HG03196 (cell line): ENCODE results near the gene DR1.

Experiments
- ATAC-seq: cut with Tn5 transposase; IDR thresholded peaks from one replicate; pipeline ENCODE4 v1.9.1; 2021; ENCODE audit not compliant: unreplicated experiment

The DR1 gene

DNA sequence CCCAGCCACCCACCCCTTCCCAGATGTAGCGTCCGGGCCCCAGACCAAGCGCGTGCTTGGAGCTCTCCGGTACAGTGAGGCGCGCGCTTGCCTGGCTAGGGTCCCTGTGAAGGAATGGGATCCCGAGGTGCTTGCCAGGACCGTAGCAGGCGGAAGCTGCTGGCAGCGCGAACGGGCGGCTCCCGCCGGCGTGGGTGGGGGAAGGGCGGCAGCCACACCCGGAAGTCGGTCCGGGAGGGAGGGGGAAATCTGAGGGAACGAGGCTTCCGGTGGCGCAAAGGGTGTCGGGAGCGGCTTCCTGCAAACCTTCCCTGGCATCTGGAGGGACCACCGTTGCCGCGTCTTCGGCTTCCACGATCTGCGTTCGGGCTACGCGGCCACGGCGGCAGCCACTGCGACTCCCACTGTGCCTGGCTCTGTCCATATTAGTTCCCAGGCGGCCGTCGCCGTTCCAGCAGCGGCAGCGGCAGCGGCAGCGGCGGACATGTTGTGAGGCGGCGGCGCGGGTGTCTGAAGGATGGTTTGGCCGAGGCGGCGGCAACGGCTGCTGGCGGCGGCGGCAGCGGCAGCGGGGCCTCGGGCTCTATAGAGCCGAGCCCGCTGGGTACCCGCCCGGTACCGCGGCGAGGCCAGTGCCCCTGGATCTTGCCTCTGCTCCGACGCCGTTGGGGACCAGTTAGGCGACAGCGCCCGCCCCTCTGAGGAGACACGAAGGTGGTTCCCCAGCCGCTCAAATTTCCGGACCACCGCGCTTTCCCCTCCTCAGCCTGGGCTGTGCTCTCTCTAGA is at the start of gene DR1:
Gene DR1, plus strand, starts transcription at position 275 of the 788 bp plus-strand sequence. CDS start 739 bp downstream, outside the sequence.
- ATAC-seq = peak; percentile 75

DNA sequence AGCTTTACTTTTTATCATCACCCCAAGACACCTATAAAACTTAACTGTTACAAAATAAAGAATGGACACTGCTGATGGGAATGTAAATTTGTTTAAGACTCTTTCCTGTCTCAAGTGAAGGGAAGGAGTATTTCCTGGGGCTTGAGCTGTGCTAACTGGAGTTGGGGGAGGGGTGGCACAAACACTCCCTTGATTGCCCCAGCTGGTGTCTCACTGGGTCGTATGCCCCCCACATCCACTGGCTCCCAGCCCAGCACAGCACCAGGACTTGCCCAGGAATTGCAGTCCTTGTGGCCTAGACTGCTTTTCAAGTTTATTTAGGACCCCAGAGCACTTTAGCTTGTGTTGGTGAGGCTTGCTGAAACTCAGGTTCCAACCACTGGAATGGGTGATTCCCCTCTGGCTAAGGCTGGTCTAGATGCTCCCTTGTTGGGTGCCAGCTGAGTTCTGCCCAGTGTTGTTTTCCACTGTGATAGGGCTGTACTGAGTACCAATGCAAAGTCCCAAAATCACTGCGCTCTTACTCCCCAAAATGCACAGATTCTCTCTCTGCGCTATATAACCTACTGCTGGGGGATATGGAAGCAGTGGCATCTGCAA is 49.1 kb upstream of the DR1 start:
- ATAC-seq = no peak

DNA sequence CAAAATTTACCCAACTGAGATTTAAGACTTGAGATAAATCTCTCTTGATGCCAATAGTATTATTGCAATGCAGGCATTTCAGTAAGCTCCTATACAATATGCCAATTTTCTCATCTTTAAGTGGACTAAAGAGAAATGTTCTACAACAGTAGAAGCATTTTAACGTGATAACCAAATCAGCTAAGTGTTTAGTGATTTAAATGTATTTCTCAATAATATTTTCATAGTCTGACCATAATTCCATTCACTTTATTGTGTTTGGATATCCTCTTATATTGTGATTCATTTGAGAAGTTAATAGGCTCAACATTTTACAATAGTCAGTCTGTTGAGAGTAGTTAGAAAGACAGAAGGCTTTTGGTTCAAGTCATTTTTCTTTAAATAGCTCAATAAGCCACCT is 44.6 kb upstream of the DR1 start:
- ATAC-seq = no peak

- no peak for ATAC-seq
Observed at GRCh38 chr1:93302078-93302477, 43.6 kb upstream of the DR1 start.

- peak; percentile 63 for ATAC-seq
Observed at GRCh38 chr1:93304716-93305138, 41.0 kb upstream of the DR1 start.

DNA sequence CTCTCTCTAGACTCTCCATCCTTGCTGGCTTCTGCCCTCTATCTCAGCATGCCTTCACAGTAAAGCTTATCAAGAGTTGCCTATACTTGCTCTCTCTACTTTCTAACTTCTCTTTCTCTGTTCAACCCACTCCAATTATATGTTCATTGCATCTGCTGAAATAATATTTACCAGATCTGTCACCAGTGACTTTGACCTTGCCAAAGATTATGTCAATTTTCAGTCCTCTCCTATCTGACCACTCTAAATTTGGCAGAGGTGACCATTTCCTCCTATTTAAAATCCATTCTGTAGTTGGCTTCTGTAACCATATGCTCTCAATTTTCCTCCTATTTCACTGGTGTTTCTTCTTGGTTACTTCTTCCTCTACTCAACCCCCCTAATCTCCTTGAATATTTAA is 38.8 kb upstream of the DR1 start:
- ATAC-seq = no peak

DNA sequence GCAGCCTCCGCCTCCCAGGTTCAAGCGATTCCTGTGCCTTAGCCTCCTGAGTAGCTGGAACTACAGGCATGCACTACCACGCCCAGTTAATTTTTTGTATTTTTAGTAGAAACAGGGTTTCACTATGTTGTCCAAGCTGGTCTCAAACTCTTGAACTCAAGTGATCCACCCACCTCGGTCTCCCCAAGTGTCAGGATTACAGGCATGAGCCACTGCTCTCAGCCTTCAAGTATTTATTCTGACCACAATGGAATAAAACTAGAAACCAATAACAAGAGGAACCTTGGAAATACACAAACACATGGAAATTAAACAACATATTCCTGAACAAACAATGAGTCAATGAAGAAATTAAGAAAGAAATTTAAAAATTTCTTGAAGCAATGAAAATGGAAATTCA is 32.7 kb upstream of the DR1 start:
- no peak for ATAC-seq

GRCh38 chr1:93317207-93317606 is 28.5 kb upstream of the DR1 start:
- ATAC-seq = no peak

DNA sequence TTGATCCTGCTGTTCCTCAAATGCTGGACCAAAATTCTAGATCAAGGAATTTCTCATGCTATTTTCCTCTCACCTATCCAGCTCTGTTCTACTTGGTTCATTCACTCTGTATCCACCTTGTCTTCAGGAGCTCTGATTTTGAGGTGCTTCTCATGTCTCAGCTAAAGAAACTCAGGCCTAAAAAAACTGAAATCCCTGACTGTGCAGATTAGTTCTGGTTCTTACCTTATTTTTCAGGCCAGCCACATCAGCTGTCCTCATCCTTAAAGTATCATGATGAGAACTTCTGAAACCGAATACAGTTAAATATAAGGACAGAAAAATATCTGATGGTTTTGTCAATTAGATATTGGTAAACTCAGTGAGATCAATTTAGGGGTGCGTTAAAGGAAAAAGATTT is 27.8 kb upstream of the DR1 start:
- ATAC-seq = no peak

DNA sequence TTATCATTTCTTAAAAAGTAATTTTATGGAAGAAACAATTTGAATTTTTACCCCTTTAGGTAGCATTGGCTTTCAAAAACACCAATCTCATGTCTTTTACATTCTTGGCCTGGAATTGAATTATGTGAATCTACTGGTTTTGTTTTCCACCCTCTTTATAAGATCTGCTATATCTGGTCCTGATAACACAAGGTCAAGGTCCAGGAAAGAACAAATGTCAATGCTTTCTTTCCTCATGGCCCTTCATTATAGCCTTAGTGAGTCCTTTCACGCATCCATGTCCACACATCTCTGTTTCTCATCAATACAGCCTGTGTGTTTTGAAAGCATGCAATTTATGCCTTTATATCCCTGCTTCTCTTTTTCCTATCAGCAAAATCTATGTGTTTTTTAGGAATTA is 24.0 kb upstream of the DR1 start:
- ATAC-seq = no peak

DNA sequence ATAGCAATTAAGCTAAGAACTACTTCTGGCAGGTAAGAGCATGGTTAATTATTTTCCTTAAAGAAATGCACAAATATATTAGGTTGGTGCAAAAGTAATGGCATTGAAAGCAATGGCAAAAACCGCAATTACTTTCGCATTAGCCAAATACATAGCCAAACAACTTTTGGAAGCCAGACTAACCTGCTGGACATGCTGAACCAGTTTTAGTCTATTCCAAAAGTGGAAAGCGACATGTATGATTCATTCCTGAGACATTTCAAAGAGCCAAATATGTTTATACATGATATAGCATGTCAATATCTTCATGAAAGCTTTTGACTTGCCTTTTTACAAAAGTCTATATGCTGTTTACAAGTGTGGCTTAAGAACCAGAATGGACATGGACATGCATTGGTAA is 23.4 kb upstream of the DR1 start:
- ATAC-seq = no peak

DNA sequence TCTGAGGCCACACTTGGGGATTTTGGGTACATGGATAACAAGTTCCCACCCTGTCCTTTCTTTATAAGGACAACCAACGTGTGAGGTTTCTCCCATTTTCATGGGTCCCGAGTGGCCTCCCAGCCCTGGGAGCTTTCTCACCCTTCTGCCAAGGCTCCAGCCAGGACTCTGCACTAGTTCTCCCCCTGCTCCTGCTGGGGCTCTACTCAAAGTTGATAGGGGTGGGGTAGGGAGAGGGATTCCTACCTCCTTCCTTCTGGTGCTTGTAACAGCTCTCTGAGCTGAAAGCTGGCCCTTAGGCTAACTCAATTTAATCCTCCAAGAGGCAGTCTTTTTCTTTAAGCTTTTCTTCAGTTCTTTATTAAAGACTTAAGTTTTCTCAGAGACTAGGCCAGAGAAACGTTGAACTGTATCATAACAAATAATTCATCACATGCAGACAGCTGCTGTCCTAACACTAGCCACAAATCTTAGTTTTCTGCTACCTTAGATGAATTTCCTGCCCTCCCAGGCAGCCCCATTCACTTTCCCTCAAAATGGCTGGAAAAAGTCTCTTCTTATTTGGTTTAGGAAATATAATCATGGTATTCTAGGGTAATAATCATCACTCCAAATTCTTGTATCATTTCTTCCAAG is 22.4 kb upstream of the DR1 start:
- ATAC-seq = no peak

GRCh38 chr1:93324486-93325464 is 20.9 kb upstream of the DR1 start:
- ATAC-seq = no peak

GRCh38 chr1:93328809-93329760 is 16.6 kb upstream of the DR1 start:
- ATAC-seq = no peak

GRCh38 chr1:93330196-93330595 is 15.5 kb upstream of the DR1 start:
- no peak for ATAC-seq

DNA sequence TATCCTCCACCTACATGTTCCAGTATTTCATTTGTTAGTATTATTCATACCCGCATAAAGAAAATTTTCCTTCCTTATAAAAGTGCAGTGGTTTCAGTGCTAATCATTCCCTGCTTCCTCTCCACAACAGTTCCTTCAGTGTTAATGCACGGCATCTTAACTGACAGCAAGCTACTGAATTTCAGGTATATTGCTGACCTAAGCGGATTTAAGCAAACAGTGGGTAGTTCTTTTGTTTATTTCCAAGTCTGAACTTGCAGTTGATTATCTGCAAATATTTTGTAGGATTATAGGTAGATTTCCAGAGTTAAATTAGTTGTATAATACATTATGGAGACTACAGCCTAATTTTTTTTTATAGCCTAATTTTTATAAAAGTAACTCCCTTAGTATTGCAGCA is 15.1 kb upstream of the DR1 start:
- no peak for ATAC-seq

- no peak for ATAC-seq
Observed at GRCh38 chr1:93331412-93331811, 14.3 kb upstream of the DR1 start.

DNA sequence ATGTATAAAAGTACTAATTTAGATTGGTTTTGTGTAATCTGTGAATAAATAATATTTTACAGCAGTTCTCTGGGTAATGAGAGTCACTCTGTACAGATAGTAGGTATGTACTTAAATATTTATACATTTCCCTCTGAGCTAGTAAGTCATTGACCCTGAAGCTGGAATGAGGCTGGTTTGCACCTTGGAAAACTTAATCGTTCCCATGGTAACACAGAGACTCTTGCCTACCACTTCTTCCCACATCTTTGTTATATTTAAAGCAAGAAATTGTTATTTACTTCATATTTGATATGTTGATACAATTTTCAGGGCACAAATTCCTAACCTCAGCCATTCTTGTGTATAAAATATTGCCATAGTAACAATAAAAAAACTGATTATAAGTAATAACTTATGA is 13.3 kb upstream of the DR1 start:
- no peak for ATAC-seq

DNA sequence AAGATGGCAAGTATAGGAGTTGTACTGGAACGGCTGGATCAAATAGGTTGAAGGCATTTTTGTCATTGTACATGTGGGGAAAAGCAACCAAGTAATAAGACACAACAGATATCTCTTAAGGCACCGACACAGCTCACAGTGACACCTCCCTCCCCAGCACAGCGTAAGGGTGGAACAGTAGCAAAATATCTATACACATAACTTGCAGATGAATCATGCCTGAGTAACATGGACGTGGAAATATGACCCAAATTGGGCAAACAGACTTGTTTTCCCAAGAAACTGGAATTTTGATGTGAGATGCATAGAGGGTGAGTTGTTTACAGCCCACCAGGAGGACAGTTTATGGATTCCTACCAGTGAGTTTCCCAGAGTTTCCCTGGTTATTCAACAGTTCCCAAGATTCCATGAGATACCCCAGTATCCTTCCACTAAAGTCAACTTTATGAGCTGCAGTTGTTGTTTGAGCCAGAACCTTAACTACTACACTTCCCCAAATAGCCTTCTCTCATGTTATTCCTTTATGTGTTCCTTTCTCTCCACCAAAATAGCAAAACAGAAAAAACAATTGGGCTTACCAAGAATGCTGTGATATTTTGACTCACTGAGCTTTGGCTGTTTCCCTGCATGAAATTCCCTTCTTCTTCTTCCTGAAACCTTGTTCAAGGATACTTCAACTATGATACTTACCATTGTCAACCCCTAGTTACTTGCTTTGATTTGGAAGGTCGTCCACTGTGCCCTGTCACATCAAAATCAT is 7.1 kb upstream of the DR1 start:
- ATAC-seq = no peak
